GM18526 (cell line): Measurements from ENCODE around the gene HNRNPDL.

Experiments used
- POLR2A ChIP-seq: IDR thresholded peaks from 3 replicates; pipeline ENCODE4 v1.6.1; 2011; ENCODE audit not compliant: insufficient read length; ENCODE audit errors: extremely low read depth

Gene HNRNPDL

DNA sequence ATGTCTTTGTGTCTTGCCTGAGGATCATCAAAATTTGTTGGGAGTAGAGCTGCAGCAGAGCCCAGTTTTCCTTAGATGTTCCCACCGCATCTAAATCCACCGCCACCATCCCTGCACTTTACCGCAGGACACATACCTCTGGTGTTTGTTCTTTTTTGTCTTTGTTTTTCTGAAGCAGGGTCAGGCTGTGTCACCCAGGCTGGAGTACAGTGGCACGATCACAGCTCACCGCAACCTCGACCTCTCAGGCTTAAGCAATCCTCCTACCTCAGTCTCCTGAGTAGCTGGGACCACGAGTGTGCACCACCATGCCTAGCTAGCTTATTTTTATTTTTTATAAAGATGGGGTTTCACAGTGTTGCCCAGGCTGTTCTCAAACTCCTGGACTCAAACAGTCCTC, 4.7 kb upstream of the HNRNPDL start:
- no peak for TF ChIP-seq POLR2A

DNA sequence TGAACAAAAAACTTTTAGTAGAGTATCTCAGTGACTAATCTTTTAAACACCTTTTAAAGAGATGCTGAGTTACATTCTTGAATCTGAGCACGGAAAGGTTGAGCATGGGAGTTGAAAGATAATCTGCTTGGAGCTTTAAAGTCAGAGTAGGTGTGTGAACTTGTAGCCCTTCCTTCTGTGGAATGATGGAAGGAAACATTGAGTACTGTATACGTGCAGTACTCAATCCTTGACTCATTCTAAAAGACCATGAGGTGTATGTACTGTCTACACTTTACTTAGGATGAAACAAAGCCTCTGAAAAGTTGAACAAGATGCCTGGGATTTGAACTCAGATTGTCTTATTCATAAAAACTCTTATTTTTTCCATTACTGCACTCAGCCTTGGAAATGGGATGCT, 3.5 kb upstream of the HNRNPDL start:
- no peak for TF ChIP-seq POLR2A

DNA sequence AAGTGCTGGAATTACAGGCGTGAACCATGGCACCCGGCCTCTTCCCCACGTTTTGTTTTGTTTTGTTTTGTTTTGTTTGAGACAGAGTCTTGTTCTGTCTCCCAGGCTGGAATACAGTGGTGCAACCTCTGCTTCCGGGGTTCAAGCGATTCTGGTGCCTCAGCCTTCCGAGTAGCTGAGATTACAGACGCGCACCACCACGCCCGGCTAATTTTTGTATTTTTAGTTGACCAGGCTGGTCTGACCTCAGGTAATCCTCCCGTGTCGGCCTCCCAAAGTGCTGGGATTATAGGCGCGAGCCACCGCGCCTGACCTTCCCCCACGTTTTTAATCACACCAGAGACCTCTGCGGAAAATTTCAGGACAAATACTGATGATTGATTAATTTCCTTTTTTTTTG, 2.3 kb upstream of the HNRNPDL start:
- TF ChIP-seq POLR2A, result no peak

DNA sequence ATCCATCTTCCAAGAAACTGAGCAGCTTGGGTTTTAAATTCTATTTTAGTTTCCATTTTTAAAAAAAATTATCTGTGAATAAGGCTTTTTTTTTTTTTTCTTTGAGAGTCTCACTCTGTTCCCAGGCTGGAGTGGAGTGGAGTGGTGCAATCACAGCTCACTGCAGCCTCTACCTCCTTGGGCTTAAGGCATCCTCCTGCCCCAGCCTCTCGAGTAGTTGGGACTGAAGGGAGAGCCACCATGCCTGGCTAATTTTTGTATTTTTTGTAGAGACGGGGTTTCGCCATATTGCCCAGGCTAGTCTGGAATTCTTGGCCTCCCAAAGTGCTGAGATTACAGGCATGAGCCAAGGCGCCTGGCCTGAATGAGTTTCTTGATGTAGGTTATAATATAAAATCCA, 1.6 kb upstream of the HNRNPDL start:
- no peak for TF ChIP-seq POLR2A

GRCh38 chr4:82430964-82431745, 893 bp upstream of the HNRNPDL start:
- TF ChIP-seq POLR2A, result no peak

GRCh38 chr4:82429728-82430192, 502 bp downstream of the HNRNPDL start:
- TF ChIP-seq POLR2A, result no peak

- peak; percentile 97 for TF ChIP-seq POLR2A
Observed at GRCh38 chr4:82428969-82429727, 1.1 kb downstream of the HNRNPDL start.

- TF ChIP-seq POLR2A, result no peak
Observed at GRCh38 chr4:82428526-82428968, 1.7 kb downstream of the HNRNPDL start.

- TF ChIP-seq POLR2A, result no peak
Observed at GRCh38 chr4:82425478-82425877, 4.8 kb downstream of the HNRNPDL start.

- no peak for TF ChIP-seq POLR2A
Observed at GRCh38 chr4:82423245-82424054, 6.8 kb downstream of the HNRNPDL start.

- TF ChIP-seq POLR2A, result no peak
Observed at GRCh38 chr4:82422616-82423015, 7.6 kb downstream of the HNRNPDL start.

DNA sequence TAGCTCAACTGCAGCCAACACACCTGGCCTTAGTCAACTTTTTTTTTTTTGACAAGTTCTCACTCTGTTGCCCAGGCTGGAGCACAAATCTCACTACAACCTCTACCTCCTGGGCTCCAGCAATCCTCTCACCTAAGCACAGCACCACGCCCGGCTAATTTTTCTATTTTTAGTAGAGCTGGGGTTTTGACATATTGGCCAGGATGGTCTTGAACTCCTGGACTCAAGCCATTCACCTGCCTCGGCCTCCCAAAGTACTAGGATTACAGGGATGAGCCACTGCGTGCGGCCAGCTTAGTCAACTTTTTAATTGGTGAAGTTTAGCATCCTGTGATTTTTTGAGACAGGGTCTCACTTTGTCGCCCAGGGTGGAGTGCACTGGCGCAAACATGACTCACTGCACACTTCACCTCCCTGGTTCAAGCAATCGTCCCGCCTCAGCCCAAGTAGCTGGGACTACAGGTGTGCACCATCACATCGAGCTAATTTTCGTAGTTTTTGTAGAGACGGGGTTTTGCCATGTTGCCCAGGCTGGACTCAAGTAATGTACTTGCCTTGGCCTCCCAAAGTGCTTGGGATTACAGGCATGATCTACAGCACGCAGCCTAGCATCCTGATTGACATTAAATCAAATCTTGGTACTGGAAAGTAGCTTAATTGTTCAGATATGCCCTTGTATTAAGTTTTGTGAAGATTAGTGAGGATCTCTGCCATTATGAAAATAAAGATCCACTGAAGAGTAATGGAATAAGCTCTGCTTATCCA, 8.3 kb downstream of the HNRNPDL start:
- TF ChIP-seq POLR2A, result no peak

- TF ChIP-seq POLR2A, result no peak
Observed at GRCh38 chr4:82419451-82419850, 10.8 kb downstream of the HNRNPDL start.

- no peak for TF ChIP-seq POLR2A
Observed at GRCh38 chr4:82415922-82416365, 14.3 kb downstream of the HNRNPDL start.

- no peak for TF ChIP-seq POLR2A
Observed at GRCh38 chr4:82403725-82404124, 26.5 kb downstream of the HNRNPDL start.
